OCI-LY7 (cell line): Measurements from ENCODE around the gene ANGPTL8.

Experiments
- CTCF ChIP-seq: fragments of 200-600 bp; sonication (generic); conservative IDR thresholded peaks from 2 replicates; pipeline ENCODE4 v1.5.1; 2014; ENCODE audit warnings: mild to moderate bottlenecking, antibody characterized with exemption, low read length, moderate library complexity, mixed read lengths
- EZH2phosphoT487 ChIP-seq: fragments of 200-600 bp; sonication (generic); IDR thresholded peaks from 2 replicates; pipeline ENCODE4 v1.6.1; 2018; ENCODE audit warnings: low read depth, borderline replicate concordance, mild to moderate bottlenecking, mixed run types, antibody characterized with exemption, low read length, moderate library complexity, mixed read lengths

DNA sequence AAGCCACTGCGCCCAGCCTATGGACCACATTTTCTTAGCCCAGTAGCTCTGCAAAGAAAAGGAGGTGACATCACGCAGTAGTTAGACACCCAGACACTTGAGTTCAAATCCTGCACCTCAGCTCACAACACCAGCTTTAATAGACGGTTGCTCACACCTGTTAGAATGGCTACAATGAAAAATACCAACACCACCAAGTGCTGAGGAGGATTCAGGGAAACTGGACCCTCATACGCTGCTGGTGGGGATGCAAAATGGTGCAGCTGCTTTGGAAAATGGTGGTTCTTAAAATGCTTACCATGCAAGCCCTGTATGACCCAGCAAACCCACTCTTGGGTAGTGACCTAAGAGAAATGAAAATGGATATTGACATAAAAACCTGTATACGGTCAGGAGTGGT, 34.6 kb downstream of the ANGPTL8 start:
- no peak for TF ChIP-seq CTCF
- no peak for TF ChIP-seq EZH2phosphoT487
